OCI-LY7 (cell line): ENCODE measurements around the gene ERCC4. TPM values are rescaled to one million over a fixed set of nuclear protein-coding genes. Genes with fewer than 3 reads are reported as not detected.
"Not testable (repeated sequence)": the region's sequence is repeated elsewhere in the genome, so short reads cannot be mapped to it uniquely, and the experiment has no call there.

ENCODE experiments used
- BruUV-seq: library from RNA; stranded (reverse); fragments of 400-500 nt; replicated peaks from 2 replicates; lab custom pipeline; 2021; lab: Mats Ljungman, UMichigan
- CTCF ChIA-PET: fragments of 300-600 bp; sonication (Branson Sonifier 250); formaldehyde crosslinking; loops from one replicate; lab custom pipeline; 2022; ENCODE audit warnings: antibody characterized with exemption; ENCODE audit not compliant: unreplicated experiment; lab: Charles Lee
- POLR2A ChIA-PET: fragments of 300-600 bp; sonication (Branson Sonifier 250); formaldehyde crosslinking; loops from one replicate; lab custom pipeline; 2022; ENCODE audit warnings: antibody characterized with exemption; lab: Charles Lee
- DNase-seq: peaks from one replicate; pipeline ENCODE4 v3.0.0-alpha.2; 2015; ENCODE audit warnings: low spot score
- H2AFZ ChIP-seq: fragments of 200-600 bp; sonication (generic), shearing (Covaris generic); 2 replicates; pipeline ENCODE4 v1.6.1; 2014; ENCODE audit warnings: mild to moderate bottlenecking, antibody characterized with exemption, low read length, moderate library complexity
- H3K27ac ChIP-seq: fragments of 200-600 bp; sonication (generic); 2 replicates; pipeline ENCODE4 v1.5.1; 2014; ENCODE audit warnings: mixed run types, low read depth, mild to moderate bottlenecking, moderate library complexity, low read length, inconsistent platforms; ENCODE audit not compliant: poor library complexity, severe bottlenecking
- H3K36me3 ChIP-seq: fragments of 200-600 bp; sonication (generic); 2 replicates; pipeline ENCODE4 v1.6.1; 2014; ENCODE audit warnings: mild to moderate bottlenecking, antibody characterized with exemption, low read length, moderate library complexity, mixed read lengths; ENCODE audit not compliant: insufficient read depth
- H3K4me1 ChIP-seq: fragments of 200-600 bp; sonication (generic); 2 replicates; pipeline ENCODE4 v1.5.1; 2014; ENCODE audit warnings: mild to moderate bottlenecking, low read length; ENCODE audit not compliant: insufficient read depth, poor library complexity, severe bottlenecking
- H3K4me2 ChIP-seq: fragments of 200-600 bp; sonication (generic); 2 replicates; pipeline ENCODE4 v1.6.1; 2014; ENCODE audit warnings: mild to moderate bottlenecking, low read length
- H3K4me3 ChIP-seq: fragments of 200-600 bp; sonication (generic); 2 replicates; pipeline ENCODE4 v1.5.1; 2014; ENCODE audit warnings: mild to moderate bottlenecking, low read depth, low read length; ENCODE audit not compliant: poor library complexity, severe bottlenecking
- H3K79me2 ChIP-seq: fragments of 200-600 bp; sonication (generic); 2 replicates; pipeline ENCODE4 v1.6.1; 2016; ENCODE audit warnings: low read depth, mild to moderate bottlenecking, low read length, moderate library complexity, mixed read lengths; ENCODE audit not compliant: insufficient read depth
- H3K9me2 ChIP-seq: fragments of 200-600 bp; sonication (generic); 2 replicates; pipeline ENCODE4 v1.6.1; 2016; ENCODE audit warnings: mild to moderate bottlenecking, low read length, mixed read lengths; ENCODE audit not compliant: insufficient read depth
- H3K9me3 ChIP-seq: fragments of 200-600 bp; sonication (generic); 2 replicates; pipeline ENCODE4 v1.6.1; 2014; ENCODE audit warnings: mild to moderate bottlenecking, mixed run types, low read length, mixed read lengths
- H4K20me1 ChIP-seq: fragments of 200-600 bp; sonication (generic); 2 replicates; pipeline ENCODE4 v1.6.1; 2014; ENCODE audit warnings: mild to moderate bottlenecking, antibody characterized with exemption, low read length, moderate library complexity, mixed read lengths; ENCODE audit not compliant: insufficient read depth
- EZH2phosphoT487 ChIP-seq: fragments of 200-600 bp; sonication (generic); IDR thresholded peaks from 2 replicates; pipeline ENCODE4 v1.6.1; 2018; ENCODE audit warnings: low read depth, borderline replicate concordance, mild to moderate bottlenecking, mixed run types, antibody characterized with exemption, low read length, moderate library complexity, mixed read lengths
- intact Hi-C: fragments of 100-400 bp; cut with micrococcal nuclease; formaldehyde crosslinking; loops from one replicate; pipeline ENCODE4 v1.10.0; 2022; ENCODE audit not compliant: unreplicated experiment
- total RNA-seq, 2 experiments: library from RNA; depleted of rRNA in 1 of 2; stranded (reverse); fragments of >200 nt in 1 of 2; shearing (Covaris generic) in 1 of 2; gene quantifications; 2 replicates each; pipeline ENCODE4 v1.2.3, GENCODE V29; 2014 to 2022
- TF ChIP-seq, protein P1 (sequence below): fragments of 200-600 bp; sonication (generic); conservative IDR thresholded peaks from 2 replicates; pipeline ENCODE4 v1.5.1; 2014; ENCODE audit warnings: mild to moderate bottlenecking, antibody characterized with exemption, low read length, moderate library complexity, mixed read lengths

ERCC4 gene
- total RNA-seq, 2 experiments from 2014 or later: 7.3 to 21.6 TPM

DNA sequence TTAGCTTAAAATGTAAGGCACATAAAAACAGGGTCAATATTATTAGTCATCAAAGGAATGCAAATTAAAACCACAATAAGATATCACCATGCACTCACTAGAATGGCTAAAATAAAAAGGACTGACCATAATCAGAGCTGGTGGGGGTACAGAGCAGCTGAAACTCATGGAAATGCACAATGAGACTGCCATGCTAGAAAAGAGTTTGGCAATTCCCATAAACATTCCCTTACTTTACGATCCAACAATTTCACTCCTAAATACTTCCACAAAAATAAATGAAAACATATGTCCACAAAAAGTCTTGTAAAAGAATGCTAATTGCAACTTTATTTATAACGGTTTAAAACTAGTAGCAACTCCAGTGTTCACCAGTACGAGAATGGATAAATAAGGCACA, 36.1 kb upstream of the ERCC4 start:
- Histone ChIP-seq H3K4me2 (no peak overlapping the region), H3K27ac (no peak overlapping the region), H3K36me3 (no peaks in the 10 kb centered on the region), H3K9me3 (no peaks in the 10 kb centered on the region), H3K79me2 (no peaks in the 10 kb centered on the region), H3K9me2 (no peaks in the 10 kb centered on the region), H3K4me1 (no peaks in the 10 kb centered on the region), H2AFZ (no peak overlapping the region), H3K4me3 (no peak overlapping the region), H4K20me1 (no peaks in the 10 kb centered on the region)
- no peak for DNase-seq
- intact Hi-C loops: no loop called here
- CTCF ChIA-PET: no interaction called here
- POLR2A ChIA-PET: interaction anchor here (0.8 kb wide), 1 partner anchor 480 kb away, joined by 6 read pairs; no protein-coding TSS in a partner anchor
- no TSS peak for BruUV-seq
- TF ChIP-seq, protein P1, sequence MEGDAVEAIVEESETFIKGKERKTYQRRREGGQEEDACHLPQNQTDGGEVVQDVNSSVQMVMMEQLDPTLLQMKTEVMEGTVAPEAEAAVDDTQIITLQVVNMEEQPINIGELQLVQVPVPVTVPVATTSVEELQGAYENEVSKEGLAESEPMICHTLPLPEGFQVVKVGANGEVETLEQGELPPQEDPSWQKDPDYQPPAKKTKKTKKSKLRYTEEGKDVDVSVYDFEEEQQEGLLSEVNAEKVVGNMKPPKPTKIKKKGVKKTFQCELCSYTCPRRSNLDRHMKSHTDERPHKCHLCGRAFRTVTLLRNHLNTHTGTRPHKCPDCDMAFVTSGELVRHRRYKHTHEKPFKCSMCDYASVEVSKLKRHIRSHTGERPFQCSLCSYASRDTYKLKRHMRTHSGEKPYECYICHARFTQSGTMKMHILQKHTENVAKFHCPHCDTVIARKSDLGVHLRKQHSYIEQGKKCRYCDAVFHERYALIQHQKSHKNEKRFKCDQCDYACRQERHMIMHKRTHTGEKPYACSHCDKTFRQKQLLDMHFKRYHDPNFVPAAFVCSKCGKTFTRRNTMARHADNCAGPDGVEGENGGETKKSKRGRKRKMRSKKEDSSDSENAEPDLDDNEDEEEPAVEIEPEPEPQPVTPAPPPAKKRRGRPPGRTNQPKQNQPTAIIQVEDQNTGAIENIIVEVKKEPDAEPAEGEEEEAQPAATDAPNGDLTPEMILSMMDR: no peak
- TF ChIP-seq EZH2phosphoT487: no peak

GRCh38 chr16:13885700-13886099, 34.3 kb upstream of the ERCC4 start:
- Histone ChIP-seq H3K4me1 (no peaks in the 10 kb centered on the region), H4K20me1 (no peaks in the 10 kb centered on the region), H3K4me2 (no peak overlapping the region), H3K9me2 (no peaks in the 10 kb centered on the region), H3K4me3 (no peak overlapping the region), H2AFZ (no peak overlapping the region), H3K9me3 (no peaks in the 10 kb centered on the region), H3K79me2 (no peaks in the 10 kb centered on the region), H3K36me3 (no peaks in the 10 kb centered on the region), H3K27ac (no peak overlapping the region)
- no peak for DNase-seq
- POLR2A ChIA-PET: no interaction called here
- TF ChIP-seq, protein P1: no peak
- TF ChIP-seq EZH2phosphoT487: no peak
- intact Hi-C loops: no loop called here
- CTCF ChIA-PET: no interaction called here
- no TSS peak for BruUV-seq

GRCh38 chr16:13886608-13887007, 33.3 kb upstream of the ERCC4 start:
- Histone ChIP-seq H4K20me1 (no peaks in the 10 kb centered on the region), H3K4me1 (no peaks in the 10 kb centered on the region), H3K27ac (no peak overlapping the region), H3K9me2 (no peaks in the 10 kb centered on the region), H2AFZ (no peak overlapping the region), H3K9me3 (no peaks in the 10 kb centered on the region), H3K36me3 (no peaks in the 10 kb centered on the region), H3K4me2 (no peak overlapping the region), H3K79me2 (no peaks in the 10 kb centered on the region), H3K4me3 (no peak overlapping the region)
- no peak for TF ChIP-seq EZH2phosphoT487
- TF ChIP-seq, protein P1: no peak
- ChIA-PET CTCF (no interaction called here), POLR2A (no interaction called here)
- no TSS peak for BruUV-seq
- intact Hi-C loops: no loop called here
- no peak for DNase-seq

GRCh38 chr16:13889323-13889722, 30.6 kb upstream of the ERCC4 start:
- H3K36me3 ChIP-seq, intact Hi-C loops, H3K27ac ChIP-seq, H3K79me2 ChIP-seq, BruUV-seq, H3K4me2 ChIP-seq, H2AFZ ChIP-seq, H4K20me1 ChIP-seq, H3K9me3 ChIP-seq, H3K9me2 ChIP-seq, CTCF ChIA-PET, DNase-seq, H3K4me3 ChIP-seq, H3K4me1 ChIP-seq: not testable (repeated sequence)
- POLR2A ChIA-PET: interaction anchor here (1.4 kb wide), 1 partner anchor 25 kb away, joined by 3 read pairs; no protein-coding TSS in a partner anchor
